Measurements from ENCODE around the gene SOX18.

- TF ChIP-seq CTCF (IDR thresholded peaks at IDR 0.05): no peak
- TF ChIP-seq POLR2A (IDR thresholded peaks at IDR 0.05): no peak
Observed at GRCh38 chr20:64055893-64056638, 6.6 kb upstream of the SOX18 start.

All from thyroid gland (tissue), 4 donors.